WERI-Rb-1 (cell line): Measurements from ENCODE around the gene CERS1.

ENCODE experiments used
- DNase-seq: peaks from one replicate; pipeline ENCODE4 v3.0.0-alpha.2; 2020
- H3K27ac ChIP-seq: fragments of 250-450 bp; sonication (Bioruptor Pico); 2 replicates; pipeline ENCODE4 v1.5.1; 2020; ENCODE audit warnings: mild to moderate bottlenecking, moderate library complexity
- H3K27me3 ChIP-seq: fragments of 250-450 bp; sonication (Bioruptor Pico); 2 replicates; pipeline ENCODE4 v1.5.1; 2021; ENCODE audit warnings: mild to moderate bottlenecking, low read depth, moderate library complexity; ENCODE audit not compliant: insufficient read depth, severe bottlenecking
- H3K36me3 ChIP-seq: fragments of 250-450 bp; sonication (Bioruptor Pico); 2 replicates; pipeline ENCODE4 v1.5.1; 2020; ENCODE audit warnings: mild to moderate bottlenecking, moderate library complexity
- H3K4me3 ChIP-seq: 2 replicates; pipeline ENCODE4 v1.5.1; 2011; ENCODE audit warnings: low read depth, mild to moderate bottlenecking, control low read depth, low read length
- H3K9me3 ChIP-seq: fragments of 250-450 bp; sonication (Bioruptor Pico); 2 replicates; pipeline ENCODE4 v1.5.1; 2021; ENCODE audit warnings: mild to moderate bottlenecking, moderate library complexity; ENCODE audit not compliant: severe bottlenecking
- CTCF ChIP-seq: IDR thresholded peaks from 2 replicates; pipeline ENCODE4 v1.5.1; 2011; ENCODE audit warnings: low read depth, mild to moderate bottlenecking, control low read depth, inconsistent platforms, low read length

CERS1 gene

GRCh38 chr19:18931316-18932162 lies 35.6 kb upstream of the CERS1 start:
- no peak for TF ChIP-seq CTCF
- no peak overlapping the region for H3K27ac ChIP-seq
- H3K27me3 ChIP-seq, result no peaks in the 10 kb centered on the region
- H3K36me3 ChIP-seq, result peaks cover 68% of the 10 kb centered on the region
- DNase-seq, result no peak
- H3K4me3 ChIP-seq, result no peak overlapping the region
- H3K9me3 ChIP-seq, result no peaks in the 10 kb centered on the region

GRCh38 chr19:18929311-18929710 lies 33.4 kb upstream of the CERS1 start:
- TF ChIP-seq CTCF, result no peak
- Histone ChIP-seq H3K36me3 (peaks cover 72% of the 10 kb centered on the region), H3K27me3 (no peaks in the 10 kb centered on the region)

GRCh38 chr19:18928018-18928805 lies 32.3 kb upstream of the CERS1 start:
- Histone ChIP-seq H3K4me3 (no peak overlapping the region), H3K36me3 (peaks cover 69% of the 10 kb centered on the region), H3K27ac (no peak overlapping the region), H3K9me3 (no peaks in the 10 kb centered on the region), H3K27me3 (no peaks in the 10 kb centered on the region)
- DNase-seq, result no peak
- TF ChIP-seq CTCF, result no peak

More at GRCh38 chr19:18929311-18929710, 33.4 kb upstream of the CERS1 start:
- no peak for DNase-seq
- no peaks in the 10 kb centered on the region for H3K9me3 ChIP-seq
- no peak overlapping the region for H3K27ac ChIP-seq
- no peak overlapping the region for H3K4me3 ChIP-seq

GRCh38 chr19:18924684-18925213 lies 28.8 kb upstream of the CERS1 start:
- Histone ChIP-seq H3K9me3 (no peaks in the 10 kb centered on the region), H3K27ac (no peak overlapping the region), H3K4me3 (no peak overlapping the region), H3K27me3 (no peaks in the 10 kb centered on the region), H3K36me3 (peaks cover 63% of the 10 kb centered on the region)
- no peak for TF ChIP-seq CTCF
- DNase-seq, result no peak

- Histone ChIP-seq H3K9me3 (no peaks in the 10 kb centered on the region), H3K4me3 (no peak overlapping the region), H3K36me3 (peaks cover 42% of the 10 kb centered on the region), H3K27me3 (no peaks in the 10 kb centered on the region), H3K27ac (no peak overlapping the region)
- no peak for DNase-seq
- no peak for TF ChIP-seq CTCF
Observed at GRCh38 chr19:18922228-18922985, 26.4 kb upstream of the CERS1 start.
